ENCODE measurements around the gene RNF130.
"Not testable (repeated sequence)": the region's sequence is repeated elsewhere in the genome, so short reads cannot be mapped to it uniquely, and the experiment has no call there.

Gene RNF130

DNA sequence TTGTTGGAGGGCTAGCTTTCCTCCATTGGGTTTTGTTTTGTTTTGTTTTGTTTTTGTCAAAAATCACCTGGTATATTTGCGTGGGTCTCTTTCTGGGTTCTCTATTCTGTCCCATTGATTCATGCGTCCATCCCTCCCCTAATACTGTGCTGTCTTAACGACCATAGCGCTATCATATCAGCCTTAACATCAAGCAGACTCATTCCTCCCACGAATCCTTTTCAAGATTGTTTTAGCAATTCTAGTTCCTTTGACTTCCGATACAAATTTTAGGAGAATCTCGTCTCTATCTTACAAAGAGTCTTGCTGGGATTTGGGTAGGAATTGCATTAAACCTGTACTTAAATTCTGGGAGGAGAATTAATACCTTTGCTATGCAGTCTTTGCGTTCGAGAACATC is 31.1 kb upstream of the RNF130 start:
- no peak for DNase-seq

GRCh38 chr5:180101451-180102105 is 30.0 kb upstream of the RNF130 start:
- no peak for DNase-seq

GRCh38 chr5:180100621-180101450 is 29.3 kb upstream of the RNF130 start:
- no peak for DNase-seq

- DNase-seq: no peak
These were observed 28.4 kb upstream of the RNF130 start for GRCh38 chr5:180099733-180100611.

DNA sequence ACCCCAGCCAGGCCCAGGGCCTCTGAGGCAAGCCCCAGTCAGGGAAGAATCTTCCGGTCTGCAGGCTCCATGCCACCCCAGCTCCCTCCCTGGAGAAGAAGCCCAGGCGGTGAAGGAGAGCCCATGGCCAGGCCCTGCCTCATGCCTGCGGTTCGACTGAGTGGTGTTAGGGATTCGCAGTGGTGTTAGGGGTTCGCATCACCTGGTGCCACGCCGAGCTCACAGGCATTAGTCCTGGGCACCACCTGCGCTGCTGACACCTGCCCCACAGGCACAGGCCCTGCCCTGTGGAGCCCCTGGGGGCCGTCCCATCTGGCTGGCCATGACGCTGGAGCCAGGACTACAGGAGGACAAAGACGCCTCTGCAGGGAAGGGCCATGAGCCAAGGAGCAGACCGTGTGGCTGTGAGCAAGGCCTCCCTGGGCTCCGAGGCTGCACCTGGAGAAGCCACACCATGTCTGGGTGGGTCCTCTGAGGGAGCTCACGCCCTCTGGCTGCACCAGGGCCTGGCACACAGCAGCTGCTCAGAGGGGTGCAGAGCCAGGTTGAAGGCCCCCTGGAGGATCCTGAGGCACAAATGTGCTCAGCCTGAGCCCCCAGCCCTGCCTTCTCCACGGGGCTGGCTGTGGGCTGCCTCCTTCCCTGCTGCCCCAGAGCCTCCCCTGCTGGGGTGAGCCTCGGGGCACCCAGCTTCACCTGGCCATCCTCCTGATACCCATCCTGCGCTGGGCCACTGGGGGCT is 27.6 kb upstream of the RNF130 start:
- DNase-seq: no peak

GRCh38 chr5:180098526-180098925 is 27.0 kb upstream of the RNF130 start:
- no peak for DNase-seq

GRCh38 chr5:180097926-180098325 is 26.4 kb upstream of the RNF130 start:
- DNase-seq: no peak

GRCh38 chr5:180097163-180097894 is 25.8 kb upstream of the RNF130 start:
- no peak for DNase-seq

DNA sequence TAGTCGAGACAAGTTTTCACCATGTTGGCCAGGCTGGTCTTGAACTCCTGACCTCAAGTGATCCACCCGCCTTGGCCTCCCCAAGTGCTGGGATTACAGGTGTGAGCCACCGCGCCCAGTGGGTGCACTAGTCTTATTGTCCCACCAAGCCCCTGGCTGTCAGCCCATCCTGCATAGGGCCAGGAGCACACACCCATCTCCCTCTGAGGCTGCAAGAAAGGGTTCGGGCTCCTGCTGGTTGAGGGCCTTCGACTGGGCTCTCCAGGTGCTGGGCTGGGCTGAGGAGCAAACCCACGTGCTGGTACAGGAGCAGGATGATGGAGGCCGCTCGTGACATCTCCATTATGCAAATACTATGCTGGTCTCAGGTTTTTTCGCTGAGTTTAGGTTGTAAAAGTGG is 25.1 kb upstream of the RNF130 start:
- no peak for DNase-seq

DNA sequence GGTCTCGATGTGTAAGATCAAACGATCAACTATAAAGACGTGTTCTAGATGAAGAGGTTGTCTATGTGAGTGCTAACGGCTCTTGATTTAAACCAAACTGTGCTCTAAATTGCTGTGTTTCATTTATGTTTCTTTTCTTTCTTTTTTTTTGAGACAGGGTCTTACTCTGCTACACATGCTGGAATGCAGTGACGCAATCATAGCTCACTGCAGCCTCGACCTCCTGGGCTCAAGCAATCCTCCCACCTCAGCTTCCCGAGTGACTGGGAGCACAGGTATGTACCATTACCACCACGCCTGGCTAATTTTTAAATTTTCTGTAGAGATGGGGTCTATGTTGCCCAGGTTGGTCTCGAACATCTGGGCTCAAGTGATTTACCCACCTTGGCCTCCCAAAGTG is 24.0 kb upstream of the RNF130 start:
- DNase-seq: no peak

- no peak for DNase-seq
These were observed 22.3 kb upstream of the RNF130 start for GRCh38 chr5:180093651-180094382.

GRCh38 chr5:180093241-180093640 is 21.7 kb upstream of the RNF130 start:
- DNase-seq: no peak

DNA sequence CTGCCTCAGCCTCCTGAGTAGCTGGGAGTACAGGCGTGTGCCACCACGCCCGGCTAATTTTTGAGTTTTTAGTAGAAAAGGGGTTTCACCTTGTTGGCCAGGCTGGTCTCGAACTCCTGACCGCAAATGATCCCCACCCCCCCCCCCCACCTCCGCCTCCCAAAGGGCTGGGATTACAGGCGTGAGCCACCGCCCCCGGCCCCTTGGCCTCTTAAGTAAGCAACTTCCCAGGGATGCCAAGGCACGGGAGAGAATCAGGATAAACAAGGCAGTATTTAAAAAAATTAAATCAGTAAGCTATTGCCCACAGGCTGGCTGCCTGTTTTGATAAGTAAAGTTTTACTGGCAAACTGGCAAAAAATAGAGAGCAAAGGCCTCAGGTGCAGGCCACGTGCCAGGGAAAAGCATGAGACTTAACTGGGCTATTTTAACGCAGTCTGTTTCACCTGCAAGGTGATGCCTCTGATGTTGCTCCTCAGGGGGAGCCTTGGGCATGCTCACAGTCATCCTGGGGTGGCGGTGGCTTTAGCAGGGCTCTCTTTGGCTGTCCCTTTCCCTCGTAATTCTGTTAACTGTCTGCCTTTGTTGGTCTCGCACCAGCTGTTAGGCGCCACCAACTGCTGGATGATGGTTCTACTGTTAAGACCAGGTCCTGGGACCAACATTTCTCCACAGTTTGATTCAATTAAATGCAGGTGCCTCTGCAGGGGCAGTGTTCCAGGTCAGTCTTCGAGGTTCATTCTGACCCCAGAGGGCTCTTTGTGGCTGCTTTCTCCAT is 19.4 kb upstream of the RNF130 start:
- no peak for DNase-seq

DNA sequence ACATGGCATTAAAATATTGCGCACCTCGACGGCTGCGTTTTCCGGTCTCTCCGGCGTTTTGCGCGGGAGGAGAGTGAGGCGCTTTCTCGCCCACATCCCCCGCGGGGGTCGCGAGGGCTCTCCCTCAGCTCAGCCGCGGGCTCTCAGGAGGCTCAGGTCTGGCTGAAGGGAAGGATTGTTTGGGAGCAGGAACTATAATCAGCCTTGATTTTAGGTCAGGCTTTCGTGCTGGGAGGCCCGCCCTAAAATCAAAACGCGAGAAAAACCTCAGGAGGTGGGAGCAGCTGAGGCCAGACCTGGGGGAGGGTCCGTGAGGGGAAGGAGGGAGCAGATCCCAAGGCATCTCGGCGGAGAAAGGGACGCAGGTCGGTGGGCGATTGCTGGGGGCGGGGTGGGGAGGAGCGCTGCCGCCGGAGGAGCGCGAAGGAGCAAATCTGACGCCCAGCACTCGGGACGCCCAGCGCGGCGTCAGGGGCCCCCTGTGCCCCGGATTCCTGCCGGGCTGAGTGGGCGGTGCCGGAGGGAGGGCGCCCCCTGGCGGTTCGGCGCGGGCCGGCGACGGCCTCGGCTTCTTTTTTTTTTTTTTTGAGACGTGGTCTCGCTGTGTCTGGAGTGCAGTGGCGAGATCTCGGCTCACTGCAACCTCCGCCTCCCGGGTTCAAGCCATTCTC is 18.7 kb upstream of the RNF130 start:
- peak; percentile 80 for DNase-seq

GRCh38 chr5:180089628-180090027 is 18.1 kb upstream of the RNF130 start:
- not testable (repeated sequence) for DNase-seq

DNA sequence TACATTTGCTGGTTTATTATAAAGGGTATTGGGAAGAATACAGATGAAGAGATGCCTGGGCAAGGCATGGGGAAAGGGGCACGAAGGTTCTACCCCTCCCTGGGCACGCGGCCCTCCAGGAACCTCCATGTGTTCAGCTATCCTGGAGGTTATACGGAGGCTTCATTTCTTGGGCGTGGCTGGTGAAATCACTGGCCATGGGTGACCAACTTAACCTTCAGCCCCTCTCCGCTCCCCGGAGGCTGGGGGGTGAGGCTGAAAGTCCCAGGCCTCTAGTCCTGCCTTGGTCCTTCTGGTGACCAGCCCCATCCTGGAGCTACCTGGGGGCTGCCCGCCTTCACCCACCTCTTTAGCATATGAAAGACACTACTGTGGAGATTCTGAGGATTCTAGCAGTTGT is 17.0 kb upstream of the RNF130 start:
- no peak for DNase-seq

- DNase-seq: no peak
These were observed 15.3 kb upstream of the RNF130 start for GRCh38 chr5:180086816-180087399.

DNA sequence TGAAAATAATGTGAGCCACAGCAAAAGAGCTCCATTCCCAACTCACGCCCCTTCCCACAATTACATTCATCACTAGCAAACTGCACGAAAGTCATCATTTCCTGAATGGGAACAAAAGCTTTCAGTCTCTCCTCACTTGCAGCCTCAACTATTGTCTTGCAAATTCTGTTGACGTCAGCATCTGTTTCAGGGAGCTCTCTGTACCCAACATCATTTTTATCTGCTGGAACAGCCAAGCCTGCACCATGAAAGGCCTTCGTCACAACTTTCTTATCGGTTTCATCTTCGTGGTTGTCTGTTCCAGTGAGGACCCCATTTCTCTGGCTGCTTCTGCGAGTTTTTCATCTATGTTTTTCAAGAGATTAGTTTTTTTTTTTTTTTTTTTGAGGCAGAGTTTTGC is 14.3 kb upstream of the RNF130 start:
- peak; percentile 34 for DNase-seq

All from CD4-positive, alpha-beta T cell treated with Interleukin-21 for 1 hour (primary cell).